Left lung (tissue), 10 donors: Measurements from ENCODE around the gene HOXA10. TPM values are rescaled to one million over a fixed set of nuclear protein-coding genes. Genes with fewer than 3 reads are reported as not detected.

Experiments
- ATAC-seq: fragments of 200-7000 bp; cut with Tn5 transposase; one replicate; pipeline ENCODE4 v1.9.1; 2020; ENCODE audit warnings: moderate library complexity
- DNase-seq, 4 donors: peaks; one replicate each; pipeline ENCODE4 v3.0.0-alpha.2; 2013 to 2020
- H3K27ac ChIP-seq, 2 donors: fragments of 200-600 bp; sonication (generic) in 1 of 2; one replicate each; pipeline versions ENCODE4 v1.5.0 to v1.8.0; 2020 to 2021
- H3K27me3 ChIP-seq, 2 donors: fragments of 200-600 bp; sonication (generic) in 1 of 2; one replicate each; pipeline versions ENCODE4 v1.5.0 to v1.8.0; 2020 to 2021
- H3K36me3 ChIP-seq, 2 donors: fragments of 200-600 bp; sonication (generic) in 1 of 2; one replicate each; pipeline versions ENCODE4 v1.5.0 to v1.8.0; 2020 to 2021
- H3K4me1 ChIP-seq, 2 donors: fragments of 200-600 bp; one replicate each; pipeline ENCODE4 v1.8.0; 2021
- H3K4me3 ChIP-seq, 2 donors: fragments of 200-600 bp; sonication (generic) in 1 of 2; one replicate each; pipeline versions ENCODE4 v1.5.0 to v1.8.0; 2020 to 2021; ENCODE audit warnings: mild to moderate bottlenecking in 1 of 2
- H3K9me3 ChIP-seq, 2 donors: fragments of 200-600 bp; sonication (generic) in 1 of 2; one replicate each; pipeline versions ENCODE4 v1.5.0 to v1.8.0; 2020 to 2021
- intact Hi-C, 2 donors: fragments of 100-400 bp; cut with DNase I; formaldehyde crosslinking; loops; one replicate each; pipeline versions ENCODE4 v1.11.2 to v1.14.2; 2022
- polyA plus RNA-seq, 6 donors: library from polyadenylated mRNA; unstranded; fragments of 120-200 nt; gene quantifications; one replicate each; pipeline ENCODE4 v1.2.1, GENCODE V29; 2013; ENCODE audit not compliant: insufficient read length in 6 of 6
- total RNA-seq, 2 donors: library from RNA; stranded (reverse); fragmentation: NEBNext Ultra II Directional; extraction: Animal tissue kit (Norgen Biotek cat#: 25700); gene quantifications; one replicate each; pipeline ENCODE4 v1.2.1, GENCODE V29; 2021
- TF ChIP-seq, protein P1 (sequence below), 2 donors: fragments of 200-600 bp; sonication (generic) in 1 of 2; IDR thresholded peaks; one replicate each; pipeline versions ENCODE4 v1.5.0 to v1.8.0; 2021; ENCODE audit warnings: antibody characterized with exemption in 2 of 2
- donor health status: DM: no; HTN: yes; CAD: no.
- donor health status: DM: no; HTN: no; CAD: no.

Gene HOXA10
- total and polyA plus RNA-seq, 8 donors = 0.34 to 1.3 (median 0.41) TPM; not detected in 1

DNA sequence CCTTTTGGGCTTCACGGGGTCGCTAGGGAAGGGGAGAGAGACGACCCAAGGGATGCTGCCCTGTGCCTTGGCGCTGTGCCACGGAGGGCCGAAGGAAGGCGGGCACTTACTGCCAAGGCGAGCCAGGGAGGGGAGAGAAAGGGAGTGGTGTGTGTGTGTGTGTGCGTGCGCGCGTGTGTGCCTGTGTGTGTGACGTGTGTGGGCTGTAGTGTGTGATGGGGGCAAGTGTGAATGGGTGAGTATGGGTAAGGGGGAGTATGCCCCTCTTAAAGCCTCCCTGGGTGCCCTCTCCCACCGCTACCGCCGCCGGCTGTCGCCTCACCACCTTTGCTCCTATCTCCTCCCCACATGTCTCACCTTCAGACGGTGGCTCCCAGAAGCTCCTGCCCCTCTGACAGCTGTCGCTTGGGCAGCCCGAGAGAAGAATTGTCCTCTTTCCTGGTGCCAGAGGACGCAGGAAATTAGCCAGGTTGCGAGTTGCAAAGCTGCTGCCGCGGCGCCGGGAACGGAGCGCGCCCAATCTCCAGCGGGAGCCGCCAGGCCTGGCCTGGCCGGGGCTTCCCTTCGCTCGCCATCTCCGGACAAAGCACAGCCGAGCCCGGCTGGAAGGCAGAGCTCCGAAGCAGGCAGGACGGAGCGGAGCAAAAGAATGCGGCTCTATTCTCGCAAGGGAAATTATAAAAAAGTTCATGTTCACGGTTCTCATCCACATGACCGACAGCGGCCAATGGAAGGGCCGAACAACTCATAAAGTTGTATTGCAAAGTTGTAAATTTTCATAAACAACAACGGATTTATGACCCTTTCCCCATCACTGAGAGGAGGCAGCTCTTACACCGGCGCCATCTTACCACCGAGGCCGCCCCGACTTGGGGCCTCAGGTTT is 21.9 kb downstream of the HOXA10 start, which contains the start of gene HOXA3:
Gene HOXA3 (minus strand): TSS at position 653 of the 885 bp plus-strand sequence. CDS start 41,943 bp downstream, outside the sequence.
- DNase-seq = peak; percentile 38 to 81 (median 69)
- TF ChIP-seq, protein P1, sequence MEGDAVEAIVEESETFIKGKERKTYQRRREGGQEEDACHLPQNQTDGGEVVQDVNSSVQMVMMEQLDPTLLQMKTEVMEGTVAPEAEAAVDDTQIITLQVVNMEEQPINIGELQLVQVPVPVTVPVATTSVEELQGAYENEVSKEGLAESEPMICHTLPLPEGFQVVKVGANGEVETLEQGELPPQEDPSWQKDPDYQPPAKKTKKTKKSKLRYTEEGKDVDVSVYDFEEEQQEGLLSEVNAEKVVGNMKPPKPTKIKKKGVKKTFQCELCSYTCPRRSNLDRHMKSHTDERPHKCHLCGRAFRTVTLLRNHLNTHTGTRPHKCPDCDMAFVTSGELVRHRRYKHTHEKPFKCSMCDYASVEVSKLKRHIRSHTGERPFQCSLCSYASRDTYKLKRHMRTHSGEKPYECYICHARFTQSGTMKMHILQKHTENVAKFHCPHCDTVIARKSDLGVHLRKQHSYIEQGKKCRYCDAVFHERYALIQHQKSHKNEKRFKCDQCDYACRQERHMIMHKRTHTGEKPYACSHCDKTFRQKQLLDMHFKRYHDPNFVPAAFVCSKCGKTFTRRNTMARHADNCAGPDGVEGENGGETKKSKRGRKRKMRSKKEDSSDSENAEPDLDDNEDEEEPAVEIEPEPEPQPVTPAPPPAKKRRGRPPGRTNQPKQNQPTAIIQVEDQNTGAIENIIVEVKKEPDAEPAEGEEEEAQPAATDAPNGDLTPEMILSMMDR (IDR thresholded peaks at IDR 0.05) = no peak
- peaks cover 85 to 100% of the 10 kb centered on the region in 2 donors for H3K27me3 ChIP-seq
- no peaks in the 10 kb centered on the region for H3K36me3 ChIP-seq
- H3K4me3 ChIP-seq = peak within 1 kb of the TSS; percentile 41 to 46
- intact Hi-C loops = no loop called here
- peak within 1 kb of the TSS; percentile 71 to 87 for H3K27ac ChIP-seq
- peak; percentile 8 for ATAC-seq
- no peaks in the 10 kb centered on the region for H3K9me3 ChIP-seq
- peaks cover 0 to 57% of the 10 kb centered on the region in 2 donors for H3K4me1 ChIP-seq

DNA sequence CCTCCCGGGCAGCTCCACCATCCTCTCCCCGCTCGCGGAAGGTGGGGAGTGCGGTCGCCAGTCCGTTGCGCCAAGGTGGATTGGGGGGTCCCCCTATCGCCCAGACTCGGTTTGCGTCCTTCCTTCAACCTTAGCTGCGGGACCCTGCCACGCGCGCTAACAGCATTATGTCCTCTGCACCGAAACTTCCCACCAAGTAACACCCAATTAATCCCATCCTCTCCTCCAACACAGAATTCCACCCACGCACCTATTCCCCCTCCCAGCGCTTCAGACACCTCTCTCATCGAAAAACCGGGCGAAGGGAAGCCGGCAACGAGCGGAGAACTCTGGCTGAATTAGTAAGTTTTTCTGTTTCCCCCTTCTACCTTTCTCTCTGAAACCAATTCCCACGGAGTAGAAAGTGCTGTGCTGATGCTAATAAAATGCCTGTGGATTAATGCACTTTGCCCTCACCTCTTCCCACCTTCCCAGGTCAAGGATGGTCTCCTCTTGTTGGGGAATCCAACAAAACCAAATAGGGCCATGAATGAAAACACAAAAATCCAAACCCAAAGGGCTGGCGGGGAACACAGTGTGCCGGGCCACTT is 22.7 kb downstream of the HOXA10 start:
- H3K9me3 ChIP-seq = no peaks in the 10 kb centered on the region
- no peaks in the 10 kb centered on the region for H3K36me3 ChIP-seq
- ATAC-seq (no peak), DNase-seq (peak in 2 of 4 donors; percentile 41 to 78)
- peak overlapping the region; percentile 71 to 87 for H3K27ac ChIP-seq
- peaks cover 84 to 100% of the 10 kb centered on the region in 2 donors for H3K27me3 ChIP-seq
- TF ChIP-seq, protein P1 (IDR thresholded peaks at IDR 0.05) = no peak
- peaks cover 0 to 61% of the 10 kb centered on the region in 2 donors for H3K4me1 ChIP-seq
- peak overlapping the region; percentile 41 to 46 for H3K4me3 ChIP-seq
- intact Hi-C loops = no loop called here

DNA sequence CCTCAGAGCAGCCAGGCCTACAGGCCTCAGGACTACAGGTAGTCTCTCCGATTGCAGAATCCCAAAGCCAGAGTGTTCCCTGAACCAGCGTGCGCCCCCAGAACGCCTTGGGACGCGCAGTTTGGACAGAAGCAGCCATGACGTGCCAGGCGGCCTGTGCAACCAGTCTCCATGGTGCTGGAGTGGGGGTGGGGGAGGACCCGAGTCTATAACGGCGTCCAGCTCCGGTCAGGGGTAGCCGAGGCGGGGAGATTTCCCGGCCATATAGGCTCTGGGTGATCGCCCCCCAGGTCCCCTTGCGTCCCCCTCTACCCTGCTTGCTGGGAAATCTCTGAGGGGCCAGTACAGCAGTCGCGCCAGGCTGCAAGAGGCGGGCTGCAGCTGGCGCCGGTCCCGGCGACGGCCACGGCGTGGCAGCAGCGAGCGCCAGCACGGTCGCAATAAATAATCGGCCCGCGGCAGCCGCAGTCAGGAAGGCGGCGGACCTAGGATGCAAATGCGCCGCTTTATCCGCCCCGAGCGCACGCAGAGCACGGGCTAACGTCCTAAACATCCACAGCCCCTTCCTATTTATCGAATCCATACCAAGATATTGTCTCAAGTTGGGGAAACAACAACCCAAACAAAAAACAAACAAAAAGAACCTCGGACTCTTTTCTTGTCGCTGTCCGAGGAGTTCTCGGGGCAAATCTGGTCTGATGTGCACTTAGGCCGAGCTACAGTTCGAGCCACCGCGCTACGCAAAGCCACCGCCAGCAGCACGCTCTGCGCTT is 23.4 kb downstream of the HOXA10 start:
- peaks cover 0 to 56% of the 10 kb centered on the region in 2 donors for H3K4me1 ChIP-seq
- TF ChIP-seq, protein P1 (IDR thresholded peaks at IDR 0.05) = peak; percentile 76 to 87
- H3K36me3 ChIP-seq = no peaks in the 10 kb centered on the region
- DNase-seq = peak; percentile 71 to 92 (median 86)
- no peaks in the 10 kb centered on the region for H3K9me3 ChIP-seq
- intact Hi-C loops = no loop called here
- ATAC-seq = peak; percentile 78
- H3K27me3 ChIP-seq = peaks cover 79 to 100% of the 10 kb centered on the region in 2 donors
- peak overlapping the region; percentile 71 to 87 for H3K27ac ChIP-seq
- H3K4me3 ChIP-seq = peak overlapping the region; percentile 41 to 46

DNA sequence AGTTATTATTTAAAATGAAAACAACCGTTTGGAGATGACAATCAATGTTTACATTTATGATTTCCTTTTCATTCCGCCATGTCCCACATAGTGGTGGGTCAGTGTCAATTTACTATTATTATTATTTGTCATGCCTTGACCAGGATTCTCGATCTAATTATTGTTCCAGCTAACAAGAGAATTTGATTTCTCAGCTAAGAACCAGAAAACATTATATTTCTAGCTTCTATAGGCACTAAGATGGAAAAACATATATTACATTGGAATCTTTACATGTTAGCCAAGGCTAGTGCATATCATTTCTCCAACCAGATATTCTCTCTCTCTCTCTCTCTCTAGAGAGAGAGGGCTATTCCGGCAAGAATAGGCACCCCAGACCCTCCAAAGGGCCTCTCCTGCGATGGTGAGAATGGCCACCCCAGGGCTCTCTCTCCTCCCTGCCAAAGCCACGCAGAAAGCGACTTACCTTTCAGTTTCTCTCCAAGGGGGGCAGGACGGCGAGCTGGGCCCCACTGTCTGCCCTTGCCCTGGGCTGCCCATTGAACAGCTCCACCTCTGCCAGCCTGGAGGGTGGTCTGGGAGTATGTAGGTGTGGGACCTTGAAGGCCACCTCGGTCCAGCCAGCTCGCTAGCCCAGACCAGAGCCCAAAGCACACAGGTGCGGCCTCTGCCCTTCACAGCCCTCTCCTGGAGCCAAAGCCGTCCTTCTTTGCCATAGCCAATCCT is 24.1 kb downstream of the HOXA10 start:
- H3K4me1 ChIP-seq = peaks cover 0 to 50% of the 10 kb centered on the region in 2 donors
- no peaks in the 10 kb centered on the region for H3K9me3 ChIP-seq
- peaks cover 71 to 100% of the 10 kb centered on the region in 2 donors for H3K27me3 ChIP-seq
- TF ChIP-seq, protein P1 (IDR thresholded peaks at IDR 0.05) = no peak
- no peak for DNase-seq
- ATAC-seq = no peak
- peak overlapping the region; percentile 75 to 87 for H3K27ac ChIP-seq
- peak overlapping the region; percentile 41 to 46 for H3K4me3 ChIP-seq
- no peaks in the 10 kb centered on the region for H3K36me3 ChIP-seq
- intact Hi-C loops = no loop called here
